ENCODE measurements around the gene ZNF407. TPM values are rescaled to one million over a fixed set of nuclear protein-coding genes. Genes with fewer than 3 reads are reported as not detected.

Gene ZNF407
- total and polyA plus RNA-seq, 2 experiments from 2014 or later = 2.1 to 10.4 TPM

- no peaks in the 10 kb centered on the region for H3K9me3 Mint-ChIP-seq
- peaks cover 5% of the 10 kb centered on the region for H3K27me3 Mint-ChIP-seq (ENCODE audit: insufficient read depth, low read depth, poor library complexity)
- H3K27ac Mint-ChIP-seq = no peak overlapping the region
- Histone ChIP-seq H3K4me3 (no peak overlapping the region), H2AFZ (no peak overlapping the region), H3F3A (replicated peaks; ENCODE audit: low read depth) (no peaks in the 10 kb centered on the region), H3K27ac (ENCODE audit: low read depth) (no peak overlapping the region), H3K4me2 (no peak overlapping the region), H3K9me2 (ENCODE audit: insufficient read depth) (no peaks in the 10 kb centered on the region), H3K27me3 (ENCODE audit: insufficient read depth) (no peaks in the 10 kb centered on the region), H3K79me2 (replicated peaks; ENCODE audit: insufficient read depth) (no peaks in the 10 kb centered on the region), H3K4me1 (ENCODE audit: insufficient read depth) (no peaks in the 10 kb centered on the region), H4K20me1 (replicated peaks; ENCODE audit: insufficient read depth) (no peaks in the 10 kb centered on the region), H3K36me3 (ENCODE audit: insufficient read depth) (no peaks in the 10 kb centered on the region)
- ATAC-seq = peak; percentile 24; the same call in 1 of the 3 replicates
- H3K4me3 Mint-ChIP-seq = no peak overlapping the region
- DNase-seq (ENCODE audit: low spot score) = no peak
- H3K4me1 Mint-ChIP-seq = peaks cover 2% of the 10 kb centered on the region
- H3K36me3 Mint-ChIP-seq (ENCODE audit: low read depth) = no peaks in the 10 kb centered on the region
- TF ChIP-seq EZH2phosphoT487 (IDR thresholded peaks at IDR 0.05; ENCODE audit: unreplicated experiment) = no peak
Observed at GRCh38 chr18:75048776-75049454, 451.2 kb downstream of the ZNF407 start.

DNA sequence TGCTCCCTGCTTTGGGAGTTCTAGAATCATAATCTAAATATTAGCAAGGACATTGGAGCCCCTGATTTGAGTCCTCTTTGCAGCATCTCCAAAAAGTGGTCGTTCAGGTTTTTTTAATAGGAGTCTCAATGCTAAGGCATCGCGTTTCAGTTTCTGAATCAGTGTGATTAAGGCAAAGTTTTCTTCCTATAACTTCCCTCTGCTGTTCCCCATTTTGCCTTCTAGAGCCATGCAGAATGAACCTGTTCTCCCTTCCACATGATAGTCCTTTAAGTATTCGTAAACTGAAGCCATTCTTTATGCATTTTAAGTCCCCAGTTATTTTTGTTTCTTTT is 451.8 kb downstream of the ZNF407 start:
- DNase-seq (ENCODE audit: low spot score) = no peak

More for the DNA sequence above, 451.8 kb downstream of the ZNF407 start:
- no peak overlapping the region for H3K27ac Mint-ChIP-seq
- no peaks in the 10 kb centered on the region for H3K9me3 Mint-ChIP-seq
- H3K4me3 ChIP-seq = no peak overlapping the region
- H3K27me3 Mint-ChIP-seq (ENCODE audit: insufficient read depth, low read depth, poor library complexity) = peaks cover 5% of the 10 kb centered on the region
- no peak overlapping the region for H2AFZ ChIP-seq
- H3K36me3 ChIP-seq (ENCODE audit: insufficient read depth) = no peaks in the 10 kb centered on the region
- H3F3A ChIP-seq (replicated peaks; ENCODE audit: low read depth) = no peaks in the 10 kb centered on the region
- no peak overlapping the region for H3K27ac ChIP-seq (ENCODE audit: low read depth)
- H3K4me1 ChIP-seq (ENCODE audit: insufficient read depth) = no peaks in the 10 kb centered on the region
- TF ChIP-seq ZNF114 (CRISPR knock-in tag; IDR thresholded peaks at IDR 0.05) (no peak), STAT1 (IDR thresholded peaks at IDR 0.05; ENCODE audit: unreplicated experiment) (no peak), CTCF (conservative IDR thresholded peaks at IDR 0.05; ENCODE audit: low read depth in 2 of 2) (no peak), NANOG (IDR thresholded peaks at IDR 0.05; ENCODE audit: borderline replicate concordance) (no peak), POLR2AphosphoS5 (IDR thresholded peaks at IDR 0.05; ENCODE audit: low read depth) (no peak), EZH2 (IDR thresholded peaks at IDR 0.05; ENCODE audit: low read depth, unreplicated experiment) (no peak)
- TF ChIP-seq, protein P1, sequence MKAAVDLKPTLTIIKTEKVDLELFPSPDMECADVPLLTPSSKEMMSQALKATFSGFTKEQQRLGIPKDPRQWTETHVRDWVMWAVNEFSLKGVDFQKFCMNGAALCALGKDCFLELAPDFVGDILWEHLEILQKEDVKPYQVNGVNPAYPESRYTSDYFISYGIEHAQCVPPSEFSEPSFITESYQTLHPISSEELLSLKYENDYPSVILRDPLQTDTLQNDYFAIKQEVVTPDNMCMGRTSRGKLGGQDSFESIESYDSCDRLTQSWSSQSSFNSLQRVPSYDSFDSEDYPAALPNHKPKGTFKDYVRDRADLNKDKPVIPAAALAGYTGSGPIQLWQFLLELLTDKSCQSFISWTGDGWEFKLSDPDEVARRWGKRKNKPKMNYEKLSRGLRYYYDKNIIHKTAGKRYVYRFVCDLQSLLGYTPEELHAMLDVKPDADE (IDR thresholded peaks at IDR 0.05) = no peak
- TF ChIP-seq, protein P2, sequence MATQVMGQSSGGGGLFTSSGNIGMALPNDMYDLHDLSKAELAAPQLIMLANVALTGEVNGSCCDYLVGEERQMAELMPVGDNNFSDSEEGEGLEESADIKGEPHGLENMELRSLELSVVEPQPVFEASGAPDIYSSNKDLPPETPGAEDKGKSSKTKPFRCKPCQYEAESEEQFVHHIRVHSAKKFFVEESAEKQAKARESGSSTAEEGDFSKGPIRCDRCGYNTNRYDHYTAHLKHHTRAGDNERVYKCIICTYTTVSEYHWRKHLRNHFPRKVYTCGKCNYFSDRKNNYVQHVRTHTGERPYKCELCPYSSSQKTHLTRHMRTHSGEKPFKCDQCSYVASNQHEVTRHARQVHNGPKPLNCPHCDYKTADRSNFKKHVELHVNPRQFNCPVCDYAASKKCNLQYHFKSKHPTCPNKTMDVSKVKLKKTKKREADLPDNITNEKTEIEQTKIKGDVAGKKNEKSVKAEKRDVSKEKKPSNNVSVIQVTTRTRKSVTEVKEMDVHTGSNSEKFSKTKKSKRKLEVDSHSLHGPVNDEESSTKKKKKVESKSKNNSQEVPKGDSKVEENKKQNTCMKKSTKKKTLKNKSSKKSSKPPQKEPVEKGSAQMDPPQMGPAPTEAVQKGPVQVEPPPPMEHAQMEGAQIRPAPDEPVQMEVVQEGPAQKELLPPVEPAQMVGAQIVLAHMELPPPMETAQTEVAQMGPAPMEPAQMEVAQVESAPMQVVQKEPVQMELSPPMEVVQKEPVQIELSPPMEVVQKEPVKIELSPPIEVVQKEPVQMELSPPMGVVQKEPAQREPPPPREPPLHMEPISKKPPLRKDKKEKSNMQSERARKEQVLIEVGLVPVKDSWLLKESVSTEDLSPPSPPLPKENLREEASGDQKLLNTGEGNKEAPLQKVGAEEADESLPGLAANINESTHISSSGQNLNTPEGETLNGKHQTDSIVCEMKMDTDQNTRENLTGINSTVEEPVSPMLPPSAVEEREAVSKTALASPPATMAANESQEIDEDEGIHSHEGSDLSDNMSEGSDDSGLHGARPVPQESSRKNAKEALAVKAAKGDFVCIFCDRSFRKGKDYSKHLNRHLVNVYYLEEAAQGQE (IDR thresholded peaks at IDR 0.05; ENCODE audit: unreplicated experiment) = no peak
- H3K9me2 ChIP-seq (ENCODE audit: insufficient read depth) = no peaks in the 10 kb centered on the region
- H3K36me3 Mint-ChIP-seq (ENCODE audit: low read depth) = no peaks in the 10 kb centered on the region
- H3K4me2 ChIP-seq = no peak overlapping the region
- no peaks in the 10 kb centered on the region for H4K20me1 ChIP-seq (replicated peaks; ENCODE audit: insufficient read depth)
- peaks cover 2% of the 10 kb centered on the region for H3K4me1 Mint-ChIP-seq
- H3K27me3 ChIP-seq (ENCODE audit: insufficient read depth) = no peaks in the 10 kb centered on the region
- no peak overlapping the region for H3K4me3 Mint-ChIP-seq
- no peak for ATAC-seq
- no peaks in the 10 kb centered on the region for H3K79me2 ChIP-seq (replicated peaks; ENCODE audit: insufficient read depth)
